Measurements from ENCODE around the gene C11orf54.
"Not testable (repeated sequence)": the region's sequence is repeated elsewhere in the genome, so short reads cannot be mapped to it uniquely, and the experiment has no call there.

Gene C11orf54

DNA sequence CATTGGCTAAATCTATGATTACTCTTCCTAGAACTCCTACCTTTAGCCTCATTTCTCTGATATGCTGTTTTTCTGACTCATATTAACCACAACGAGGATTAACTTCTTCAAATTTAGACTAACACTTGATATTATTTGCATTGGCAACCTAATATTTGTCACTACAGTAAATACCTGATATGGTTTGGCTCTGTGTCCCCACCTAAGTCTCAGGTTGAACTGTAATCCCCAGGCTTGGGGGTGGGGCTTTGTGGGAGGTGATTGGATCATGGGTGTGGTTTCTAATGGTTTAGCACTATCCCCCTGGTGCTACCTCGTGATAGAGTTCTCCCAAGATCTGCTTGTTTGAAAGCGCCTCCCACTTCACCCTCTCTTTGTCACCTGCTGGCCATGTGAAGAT lies 25.5 kb downstream of the C11orf54 start:
- DNase-seq: no peak

DNA sequence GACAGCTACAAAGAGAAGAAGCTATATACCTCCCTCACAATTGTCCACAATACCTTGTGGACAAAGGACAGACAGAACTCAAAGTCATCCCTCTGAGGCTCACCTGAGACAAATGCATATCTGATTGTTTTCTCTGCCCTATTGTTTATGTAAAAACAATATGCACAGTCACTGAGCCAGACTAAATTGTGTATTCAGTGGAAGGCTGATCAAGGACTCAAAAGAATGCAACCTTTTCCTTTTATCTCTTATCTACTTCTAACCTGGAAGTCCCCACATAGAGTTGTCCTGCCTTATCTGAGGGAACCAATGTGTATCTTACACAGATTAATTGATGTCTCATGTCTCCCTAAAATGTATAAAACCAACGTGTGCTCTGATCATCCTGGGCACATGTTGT lies 28.7 kb downstream of the C11orf54 start:
- no peak for DNase-seq

DNA sequence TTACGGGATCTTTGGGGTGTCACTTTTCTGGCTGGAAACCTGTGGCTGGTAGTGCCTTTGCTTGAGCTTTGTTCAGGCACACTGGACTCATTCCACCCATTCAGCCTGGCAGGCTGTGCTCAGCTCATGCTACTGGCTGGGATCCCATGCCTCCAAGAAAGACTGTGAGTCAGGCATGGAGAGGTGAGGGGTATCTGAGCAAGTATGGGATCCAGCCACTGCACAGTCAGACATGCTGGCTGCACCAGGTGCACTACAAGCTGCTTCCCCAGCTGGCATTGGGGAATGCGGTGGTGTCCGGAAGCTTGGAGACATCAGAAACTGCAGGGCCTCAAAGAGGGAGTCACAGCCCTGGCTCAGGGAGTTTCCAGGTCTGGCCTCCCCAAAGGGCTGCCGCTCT lies 30.7 kb downstream of the C11orf54 start:
- no peak for DNase-seq

DNA sequence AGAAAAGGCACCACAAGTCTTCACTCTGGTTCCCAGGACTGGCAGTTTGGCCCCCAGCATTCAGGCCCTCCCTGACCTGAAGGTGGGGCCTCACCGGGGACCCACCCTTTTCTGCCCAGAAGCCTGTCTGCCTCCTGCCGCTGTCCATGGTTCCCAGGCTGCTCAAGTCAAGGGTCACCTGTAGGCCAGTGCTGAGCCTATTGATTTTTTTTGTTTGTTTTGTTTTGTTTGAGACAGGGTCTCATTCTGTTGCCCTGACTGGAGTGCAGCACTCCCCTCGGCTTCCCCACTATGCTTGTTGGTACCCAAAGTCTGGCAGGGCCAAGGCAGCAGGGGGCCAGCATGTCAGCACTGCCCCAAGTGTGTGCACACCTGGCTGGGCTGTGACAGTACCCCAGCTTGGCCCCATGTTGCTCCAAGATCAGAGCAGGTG lies 31.6 kb downstream of the C11orf54 start:
- no peak for DNase-seq

DNA sequence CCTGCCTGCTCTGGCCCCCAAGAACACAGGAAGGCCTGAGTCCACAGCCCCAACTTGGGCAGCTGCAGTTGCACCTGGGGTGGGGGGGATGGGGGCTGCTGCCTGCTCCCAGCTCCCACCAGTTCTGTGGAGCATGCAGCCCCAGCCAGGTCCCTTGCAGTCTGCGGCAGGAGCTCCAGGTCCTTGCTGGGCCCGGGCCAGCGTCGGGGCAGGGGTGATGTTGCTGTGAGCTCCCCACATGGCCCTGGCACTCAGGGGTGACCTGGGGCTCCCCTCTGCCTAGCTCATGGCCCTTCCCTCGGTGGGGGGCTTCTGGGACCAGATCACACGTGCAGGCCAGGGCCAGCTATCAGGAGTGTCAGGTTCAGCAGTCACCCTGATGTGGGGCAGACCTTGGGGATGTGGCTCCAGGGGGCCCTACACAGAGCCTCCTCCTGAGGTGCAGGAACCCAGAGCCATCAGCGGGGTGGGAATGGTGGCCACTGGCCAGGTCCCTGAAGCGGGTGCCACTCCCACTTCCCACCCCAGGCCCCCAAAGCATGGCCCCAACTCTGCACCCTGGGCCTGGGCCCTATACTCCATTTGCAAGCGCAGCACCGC lies 32.2 kb downstream of the C11orf54 start:
- DNase-seq: no peak

DNA sequence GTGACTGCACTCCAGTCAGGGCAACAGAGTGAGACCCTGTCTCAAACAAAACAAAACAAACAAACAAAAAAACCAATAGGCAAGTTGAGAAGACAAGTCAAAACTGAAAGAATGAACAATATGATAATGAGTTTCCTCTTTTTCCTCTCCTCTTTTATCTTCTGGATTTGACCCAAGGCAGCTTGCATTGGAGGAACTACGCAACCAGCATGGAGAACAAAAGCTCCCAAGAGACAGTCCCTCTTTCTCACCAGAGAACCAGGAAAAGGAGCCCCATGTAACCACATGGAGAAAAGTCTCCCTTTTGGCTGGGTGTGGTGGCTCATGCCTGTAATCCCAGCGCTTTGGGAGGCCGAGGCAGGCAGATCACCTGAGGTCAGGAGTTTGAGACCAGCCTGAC lies 33.1 kb downstream of the C11orf54 start:
- not testable (repeated sequence) for DNase-seq

DNA sequence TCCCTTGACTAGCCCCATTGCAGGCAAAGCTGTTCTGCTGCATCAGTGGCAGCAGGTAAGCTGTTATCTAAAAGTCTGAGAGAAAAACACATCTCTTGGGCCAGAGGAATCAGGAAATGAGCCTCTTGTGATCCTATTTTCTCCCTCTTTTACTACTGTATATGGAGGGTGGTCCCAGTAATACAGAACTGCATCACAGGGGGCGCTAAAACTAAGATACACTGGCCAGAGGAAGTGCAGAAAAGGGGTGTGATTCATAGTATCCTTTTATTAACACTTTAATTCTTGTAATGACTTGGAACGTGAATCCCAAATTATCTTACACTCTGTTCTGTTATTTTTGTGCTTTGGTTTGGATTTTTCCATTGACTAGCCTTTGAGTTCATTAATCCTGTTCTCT lies 33.8 kb downstream of the C11orf54 start:
- DNase-seq: no peak

DNA sequence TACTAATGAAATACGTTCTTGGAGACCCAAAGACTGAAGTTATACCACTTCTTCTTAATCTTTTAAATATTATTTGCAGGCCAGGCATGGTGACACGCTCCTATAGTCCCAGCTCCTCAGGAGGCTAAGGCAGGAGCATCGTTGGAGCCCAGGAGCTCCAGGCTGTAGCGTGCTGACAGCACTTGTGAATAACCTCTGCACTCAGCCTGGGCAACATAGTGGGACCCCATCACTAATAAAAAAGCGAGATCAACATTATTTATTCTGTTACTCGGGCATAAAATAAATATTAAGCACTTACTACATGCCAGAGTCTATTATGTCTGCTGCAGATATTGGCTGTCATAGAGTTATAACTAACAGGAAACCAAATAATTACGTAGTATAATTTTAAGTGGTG lies 41.9 kb downstream of the C11orf54 start:
- no peak for DNase-seq

DNA sequence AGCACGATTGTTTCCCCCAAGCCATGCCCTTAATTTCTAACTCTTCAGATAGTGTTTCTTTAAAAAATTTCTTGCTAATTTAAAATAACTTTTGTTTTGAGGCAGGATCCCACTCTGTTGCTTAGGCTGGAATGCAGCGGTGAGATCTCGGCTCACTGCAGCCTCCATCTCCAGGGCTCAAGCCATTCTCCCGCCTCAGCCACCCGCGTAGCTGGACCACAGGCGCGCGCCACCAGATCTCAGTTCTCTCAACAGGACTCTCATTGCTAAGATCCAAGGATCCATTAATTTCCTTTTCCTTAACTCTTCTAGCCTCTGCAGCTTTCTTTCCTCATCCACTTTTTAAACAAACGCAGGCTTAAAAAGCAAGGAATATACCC lies 42.3 kb downstream of the C11orf54 start:
- DNase-seq: peak; percentile 88

DNA sequence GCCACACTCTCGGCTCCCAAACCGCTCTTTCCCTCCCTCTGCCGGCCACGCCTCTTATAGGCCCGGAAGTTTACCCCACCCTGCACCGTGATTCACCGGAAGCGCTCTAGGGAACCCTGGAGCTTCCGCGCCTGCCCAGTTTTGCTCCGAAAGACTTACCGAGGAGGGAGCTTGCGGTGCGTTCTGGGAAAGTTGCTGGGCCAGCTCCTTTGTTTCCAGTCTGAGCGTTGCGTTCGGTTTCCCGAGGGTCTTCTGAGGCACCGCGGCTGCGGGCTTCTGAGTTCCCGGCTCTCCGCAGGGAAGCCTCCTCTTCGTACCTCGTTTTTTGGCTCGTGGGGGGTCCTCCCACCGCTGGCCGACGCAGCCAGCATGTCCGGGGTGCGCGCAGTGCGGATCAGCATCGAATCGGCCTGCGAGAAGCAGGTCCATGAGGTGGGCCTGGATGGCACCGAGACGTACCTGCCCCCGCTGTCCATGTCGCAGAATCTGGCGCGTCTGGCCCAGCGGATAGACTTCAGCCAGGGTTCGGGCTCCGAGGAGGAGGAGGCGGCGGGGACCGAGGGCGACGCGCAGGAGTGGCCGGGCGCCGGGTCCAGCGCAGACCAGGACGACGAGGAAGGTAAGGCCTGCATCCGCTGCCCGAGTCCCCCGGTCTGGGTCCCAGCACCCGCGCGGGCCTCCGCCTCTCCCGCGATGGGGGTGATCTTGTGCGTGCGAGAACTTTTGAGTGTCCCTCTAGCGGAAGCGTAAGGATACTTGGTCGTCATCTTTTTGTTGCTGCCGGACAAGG lies 42.9 kb downstream of the C11orf54 start, which contains the start of gene MED17:
TSS of gene MED17 (plus strand) at position 138 of the 790 bp plus-strand sequence. CDS start at position 370, 232 bp downstream.
- DNase-seq: peak; percentile 88

DNA sequence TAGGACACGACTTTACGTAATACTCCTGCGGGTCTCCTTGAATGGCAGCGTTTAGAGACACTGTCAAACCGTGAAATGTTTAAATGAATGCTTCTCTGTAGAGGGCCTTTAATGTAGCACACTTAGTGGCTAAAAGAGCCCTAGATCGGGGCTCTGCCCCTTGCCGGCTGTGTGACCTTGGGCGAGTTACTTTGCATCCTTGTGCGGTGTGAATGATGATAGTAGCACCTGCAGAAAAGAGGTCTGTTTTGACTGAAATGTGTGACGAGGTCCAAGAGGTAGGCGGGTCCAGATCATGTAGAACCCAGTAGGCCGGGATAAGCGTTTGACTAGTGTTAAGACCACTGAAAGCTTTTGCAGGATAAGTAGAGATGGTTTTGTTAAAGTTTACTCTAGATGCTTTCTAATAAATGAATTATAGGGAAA lies 43.5 kb downstream of the C11orf54 start:
- DNase-seq: peak; percentile 30

DNA sequence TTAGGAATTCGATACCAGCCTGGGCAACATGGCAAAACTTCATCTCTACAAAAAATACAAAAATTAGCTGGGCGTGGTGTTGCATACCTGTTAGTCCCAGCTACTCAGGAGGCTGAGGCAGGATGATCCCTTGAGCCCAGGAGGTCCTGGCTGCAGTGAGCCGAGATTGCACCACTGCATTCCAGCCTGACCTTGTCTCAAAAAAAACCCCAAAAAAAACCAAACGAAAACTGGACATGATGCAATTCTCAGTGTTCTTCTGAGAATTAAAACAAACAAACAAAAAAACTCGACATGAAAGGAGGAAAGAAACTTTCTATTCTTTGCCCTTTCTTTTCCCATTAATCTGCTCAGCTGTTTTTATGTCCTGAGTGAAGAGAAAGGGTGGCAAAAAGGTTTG lies 50.0 kb downstream of the C11orf54 start:
- no peak for DNase-seq

DNA sequence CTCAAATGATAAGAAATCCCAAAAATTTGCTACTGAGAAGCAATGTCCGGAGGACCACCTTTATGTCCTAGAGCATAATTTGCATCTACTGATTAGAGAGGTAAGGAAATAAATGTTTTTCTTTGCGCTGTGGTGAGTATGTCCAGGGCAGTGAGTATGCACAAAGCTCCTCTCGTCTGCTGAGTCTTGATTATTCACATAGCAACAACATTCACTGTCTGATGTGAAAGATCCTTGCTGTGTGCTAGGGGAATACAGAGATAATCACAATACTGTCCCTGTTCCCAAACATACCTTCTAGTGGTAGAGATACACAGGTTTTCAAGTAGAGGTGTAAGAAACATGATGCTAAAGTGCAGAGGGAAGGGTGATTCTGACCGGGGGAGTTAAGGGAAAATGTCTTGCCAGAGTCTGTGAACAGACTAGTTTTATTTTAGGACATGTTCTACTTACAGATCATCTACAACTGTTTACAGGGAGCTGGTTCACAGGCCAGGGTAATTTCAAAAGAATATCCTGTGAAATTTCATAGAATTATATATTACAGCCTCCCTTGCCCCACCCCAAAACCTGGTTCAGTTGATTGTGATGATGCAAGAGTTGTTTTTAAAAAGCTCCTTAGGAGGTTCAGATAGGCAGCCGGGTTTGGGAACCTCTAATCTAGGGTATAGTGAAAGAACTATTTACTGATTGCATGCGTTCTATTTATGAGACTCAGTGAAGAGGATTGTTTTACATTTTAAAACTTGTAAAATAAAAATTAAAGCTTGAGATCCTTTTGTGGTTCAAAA lies 55.2 kb downstream of the C11orf54 start:
- no peak for DNase-seq

DNA sequence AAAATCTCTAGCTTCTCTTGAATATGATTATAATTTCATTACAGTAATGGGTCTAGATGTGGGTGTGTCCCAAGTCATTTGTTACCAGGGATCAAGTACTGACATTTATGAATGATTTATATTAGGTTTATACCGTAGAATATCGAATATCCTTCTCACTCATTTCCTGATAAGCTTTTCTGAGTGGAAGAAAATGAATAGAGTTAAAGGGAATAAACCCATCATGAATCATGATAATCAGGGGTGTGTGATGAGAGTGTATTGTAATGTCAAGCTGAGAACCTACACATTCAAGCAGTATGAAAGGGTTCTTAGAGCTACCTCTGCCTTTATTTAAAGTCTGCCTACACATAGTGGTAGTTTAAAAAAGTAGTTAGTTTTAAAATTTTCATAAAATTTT lies 59.9 kb downstream of the C11orf54 start:
- no peak for DNase-seq

DNA sequence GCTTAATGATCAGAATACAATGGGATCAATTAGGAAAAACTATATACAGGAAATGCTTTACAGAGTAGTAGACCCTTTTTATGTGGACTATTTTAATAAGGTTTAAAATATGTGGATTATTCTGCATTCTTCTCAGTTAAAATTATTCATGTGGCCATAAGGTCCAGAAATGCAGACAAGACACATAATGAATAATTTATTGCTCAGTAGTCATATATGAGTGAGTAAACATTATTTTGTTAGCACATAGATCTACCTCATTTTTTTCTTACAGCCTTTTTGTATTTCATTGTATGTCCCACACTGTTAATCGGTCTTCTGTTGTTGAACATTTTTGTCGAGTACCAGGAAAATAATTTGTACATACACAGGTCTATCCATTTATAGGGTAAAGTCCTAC lies 63.4 kb downstream of the C11orf54 start:
- no peak for DNase-seq

DNA sequence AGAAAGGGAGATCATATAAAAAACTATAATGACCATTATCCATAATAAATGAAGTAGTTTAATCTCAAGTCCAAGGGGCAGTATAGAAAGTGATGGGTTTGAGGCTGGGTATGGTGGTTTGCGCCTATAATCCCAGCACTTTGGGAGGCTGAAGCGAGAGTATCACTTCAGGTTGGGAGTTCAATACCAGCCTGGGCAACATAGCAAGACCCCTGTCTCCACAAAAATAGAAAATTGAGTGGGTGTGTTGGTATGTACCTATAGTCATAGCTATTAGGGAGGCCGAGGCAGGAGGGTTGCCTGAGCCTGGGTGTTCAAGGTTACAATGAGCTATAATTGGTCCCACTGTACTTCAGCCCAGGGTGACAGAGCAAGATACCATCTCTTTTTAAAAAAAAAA lies 66.5 kb downstream of the C11orf54 start:
- DNase-seq: no peak

DNA sequence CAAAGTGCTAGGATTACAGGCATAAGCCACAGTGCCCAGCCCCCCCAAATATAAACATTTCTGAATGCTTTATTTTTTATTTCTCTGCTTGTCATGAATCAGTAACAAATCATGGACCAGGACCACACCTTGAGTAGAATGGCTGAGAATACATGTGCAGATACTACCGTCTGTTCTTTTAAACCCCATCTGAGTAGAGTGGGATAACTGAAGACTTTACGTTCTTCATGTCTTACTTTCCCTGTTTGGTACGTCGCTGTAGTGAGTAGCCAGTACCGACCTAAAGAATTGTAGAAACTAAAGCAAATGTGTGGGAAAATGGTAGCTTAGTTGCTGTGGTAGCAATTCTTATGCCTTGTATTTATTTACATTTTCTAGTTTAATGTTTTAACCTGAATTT lies 72.5 kb downstream of the C11orf54 start:
- no peak for DNase-seq
